Endometrial microvascular endothelial cells (primary cell): Measurements from ENCODE around the gene CFD. TPM values are rescaled to one million over a fixed set of nuclear protein-coding genes. Genes with fewer than 3 reads are reported as not detected.
"Not testable (repeated sequence)": the region's sequence is repeated elsewhere in the genome, so short reads cannot be mapped to it uniquely, and the experiment has no call there.

Source experiments
- in situ Hi-C: cut with HindIII; loops from 2 replicates; pipeline ENCODE4 v1.10.0; 2017; ENCODE audit warnings: low sequenced_read_pairs, low pct_unique_long_range_greater_than_20kb; ENCODE audit errors: inconsistent ontology term
- total RNA-seq: library from RNA; depleted of rRNA; stranded (reverse); fragments of >200 nt; gene quantifications from one replicate; pipeline ENCODE4 v1.2.3, GENCODE V29; 2015; ENCODE audit errors: inconsistent ontology term

The CFD gene
- total RNA-seq, 1 donor from 2014 or later: 5.4 TPM

DNA sequence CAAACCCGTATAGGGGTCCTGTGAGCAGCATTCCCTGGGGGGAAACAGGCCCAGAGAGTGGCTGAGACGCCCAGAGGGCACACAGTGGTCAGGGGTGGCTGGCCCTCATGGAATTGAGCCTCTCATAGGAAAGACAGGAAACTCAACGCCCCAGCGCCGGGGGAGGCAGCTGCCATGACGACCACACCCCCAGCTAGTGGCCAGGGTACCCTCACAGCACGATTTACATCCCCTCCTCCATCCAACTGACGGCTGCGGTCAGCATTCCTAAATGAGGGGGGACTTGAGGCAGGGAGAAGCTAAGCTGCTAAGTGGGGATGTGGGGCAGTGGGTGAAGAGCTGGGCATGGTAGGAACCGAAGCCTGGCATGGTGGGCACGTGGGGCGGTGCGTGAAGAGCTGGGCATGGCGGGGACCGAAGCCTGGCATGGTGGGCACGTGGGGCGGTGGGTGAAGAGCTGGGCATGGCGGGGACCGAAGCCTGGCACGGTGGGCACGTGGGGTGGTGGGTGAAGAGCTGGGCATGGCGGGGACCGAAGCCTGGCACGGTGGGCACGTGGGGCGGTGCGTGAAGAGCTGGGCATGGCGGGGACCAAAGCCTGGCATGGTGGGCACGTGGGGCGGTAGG lies 23.5 kb downstream of the CFD start:
- in situ Hi-C loops: no loop called here

GRCh38 chr19:883661-884211 lies 24.3 kb downstream of the CFD start:
- in situ Hi-C loops: no loop called here

GRCh38 chr19:884420-885211 lies 25.2 kb downstream of the CFD start:
- in situ Hi-C loops: no loop called here

DNA sequence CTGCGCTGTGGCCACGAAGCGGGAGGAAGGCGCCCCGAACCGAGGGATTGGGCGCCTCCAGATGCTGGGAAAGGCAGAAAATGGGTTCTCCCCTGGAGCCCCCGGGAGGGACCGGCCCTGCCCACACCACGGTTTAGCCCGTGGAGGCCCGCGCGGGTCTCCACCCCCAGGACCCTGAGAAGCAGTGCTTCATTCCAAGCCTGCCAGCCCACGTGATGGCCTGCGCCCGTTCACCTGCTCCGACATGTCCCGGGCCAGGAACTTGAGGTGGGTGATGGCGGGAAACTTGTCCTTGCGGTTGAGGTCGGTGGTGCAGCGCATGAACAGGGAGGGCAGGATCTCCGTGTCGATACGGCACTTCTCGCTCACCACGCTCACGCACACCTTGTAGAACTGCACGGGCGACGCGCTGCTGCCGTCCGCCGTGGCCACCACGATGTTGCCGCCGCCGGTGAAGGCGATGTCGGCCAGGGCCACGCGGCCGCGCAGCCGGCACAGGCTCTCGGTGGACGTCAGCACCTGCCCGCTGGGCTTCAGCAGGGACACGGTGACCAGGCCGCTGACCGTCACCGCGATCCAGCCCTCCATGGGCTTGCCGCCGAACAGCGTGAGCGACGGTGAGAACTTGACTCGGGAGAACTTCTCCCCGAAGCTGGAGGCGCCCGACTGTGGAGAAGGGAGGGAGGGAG lies 26.2 kb downstream of the CFD start:
- in situ Hi-C loops: no loop called here

GRCh38 chr19:887072-887471 lies 27.6 kb downstream of the CFD start:
- in situ Hi-C loops: no loop called here

GRCh38 chr19:887599-887998 lies 28.1 kb downstream of the CFD start:
- in situ Hi-C loops: no loop called here

GRCh38 chr19:888581-889385 lies 29.3 kb downstream of the CFD start:
- in situ Hi-C loops: no loop called here

- in situ Hi-C loops: no loop called here
These were observed 30.3 kb downstream of the CFD start for GRCh38 chr19:889662-890295.

DNA sequence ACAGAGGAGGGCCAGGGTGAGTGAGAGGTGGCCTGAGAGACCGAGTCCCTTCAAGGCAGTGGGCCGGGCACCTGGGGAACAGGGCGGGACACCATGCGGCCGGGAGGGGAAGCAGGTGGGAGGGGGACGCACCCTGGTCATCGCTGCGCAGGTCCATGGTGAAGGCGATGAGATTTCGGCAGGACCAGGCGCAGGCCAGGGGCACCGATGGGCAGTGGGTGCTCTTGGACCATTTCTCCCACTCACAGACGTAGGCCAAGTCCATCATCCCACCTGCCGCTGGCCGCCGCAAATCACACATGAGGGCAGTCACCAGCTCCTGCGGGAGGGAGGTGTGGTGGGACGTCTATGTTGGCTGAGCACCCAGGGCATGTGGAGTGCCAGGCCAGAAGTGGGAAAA lies 31.4 kb downstream of the CFD start:
- in situ Hi-C loops: no loop called here

- in situ Hi-C loops: not testable (repeated sequence)
These were observed 32.1 kb downstream of the CFD start for GRCh38 chr19:891421-892200.

- in situ Hi-C loops: no loop called here
These were observed 32.9 kb downstream of the CFD start for GRCh38 chr19:892243-892893.

DNA sequence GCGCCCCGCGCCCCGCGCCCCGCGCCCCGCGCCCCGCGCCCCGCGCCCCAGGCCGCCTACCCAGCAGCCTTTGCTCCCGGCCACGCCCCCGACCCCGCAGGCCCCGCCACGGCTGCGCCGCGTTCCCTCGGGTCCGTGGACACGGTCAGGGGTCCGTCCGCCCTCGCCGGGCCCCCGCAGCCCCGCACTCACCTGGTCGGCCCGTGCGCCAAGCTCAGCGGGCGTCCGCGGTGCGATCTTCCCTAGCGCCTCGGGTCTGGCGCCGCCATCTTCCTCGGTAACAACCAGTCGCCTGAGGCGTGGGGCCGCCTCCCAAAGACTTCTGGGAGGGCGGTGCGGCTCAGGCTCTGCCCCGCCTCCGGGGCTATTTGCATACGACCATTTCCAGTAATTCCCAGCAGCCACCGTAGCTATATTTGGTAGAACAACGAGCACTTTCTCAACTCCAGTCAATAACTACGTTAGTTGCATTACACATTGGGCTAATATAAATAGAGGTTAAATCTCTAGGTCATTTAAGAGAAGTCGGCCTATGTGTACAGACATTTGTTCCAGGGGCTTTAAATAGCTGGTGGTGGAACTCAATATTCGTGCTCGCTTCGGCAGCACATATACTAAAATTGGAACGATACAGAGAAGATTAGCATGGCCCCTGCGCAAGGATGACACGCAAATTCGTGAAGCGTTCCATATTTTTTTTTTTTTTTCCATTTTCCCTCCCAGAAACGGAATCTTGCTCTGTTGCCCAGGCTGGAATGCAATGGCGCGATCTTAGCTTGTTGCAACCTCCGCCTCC lies 33.6 kb downstream of the CFD start, which contains the start of the genes MED16 and RNU6-9:
MED16 (minus strand) TSS at position 294 of the 796 bp plus-strand sequence. CDS start 2,056 bp downstream, outside the sequence.
RNU6-9 (plus strand) TSS at position 591 of the 796 bp plus-strand sequence.
- in situ Hi-C loops: no loop called here

DNA sequence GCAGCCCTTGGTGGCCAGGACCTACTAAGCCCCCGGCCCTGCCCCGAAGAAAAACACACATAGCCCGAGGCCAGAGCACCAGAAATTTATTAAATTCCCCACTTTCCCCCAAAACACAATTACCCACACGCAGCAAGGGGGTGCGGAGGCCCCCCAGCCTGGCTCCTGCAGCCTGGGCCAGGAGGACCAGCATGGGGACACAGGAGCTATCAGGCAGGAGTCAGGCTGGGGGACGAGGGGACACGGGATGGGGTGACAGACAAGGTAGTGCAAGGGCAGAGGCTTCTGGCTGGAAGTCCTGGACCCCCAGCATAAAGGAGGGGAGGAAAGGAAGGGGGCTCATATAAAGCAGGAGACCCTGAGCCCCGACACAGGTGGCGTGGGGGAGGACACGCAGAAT lies 37.0 kb downstream of the CFD start:
- in situ Hi-C loops: no loop called here

DNA sequence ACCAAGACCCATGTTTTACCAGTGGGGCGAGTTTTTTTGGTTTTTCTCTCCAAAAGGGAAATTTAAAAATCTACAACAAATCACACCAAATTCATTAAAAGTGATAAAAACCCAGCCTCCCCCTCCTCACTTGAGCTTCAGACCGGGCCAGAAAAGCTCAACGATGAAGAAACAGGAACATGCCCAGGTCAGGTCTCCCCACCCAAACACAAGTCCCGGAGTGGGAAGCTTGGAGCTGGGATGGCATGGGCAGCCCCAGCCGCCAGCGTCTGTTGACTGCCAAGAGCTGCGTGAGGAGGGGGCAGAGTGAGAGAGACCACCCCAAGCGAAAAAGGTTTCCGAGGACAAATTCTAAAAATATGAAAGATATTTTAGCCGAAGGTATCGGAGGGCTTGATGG lies 37.5 kb downstream of the CFD start:
- in situ Hi-C loops: no loop called here

DNA sequence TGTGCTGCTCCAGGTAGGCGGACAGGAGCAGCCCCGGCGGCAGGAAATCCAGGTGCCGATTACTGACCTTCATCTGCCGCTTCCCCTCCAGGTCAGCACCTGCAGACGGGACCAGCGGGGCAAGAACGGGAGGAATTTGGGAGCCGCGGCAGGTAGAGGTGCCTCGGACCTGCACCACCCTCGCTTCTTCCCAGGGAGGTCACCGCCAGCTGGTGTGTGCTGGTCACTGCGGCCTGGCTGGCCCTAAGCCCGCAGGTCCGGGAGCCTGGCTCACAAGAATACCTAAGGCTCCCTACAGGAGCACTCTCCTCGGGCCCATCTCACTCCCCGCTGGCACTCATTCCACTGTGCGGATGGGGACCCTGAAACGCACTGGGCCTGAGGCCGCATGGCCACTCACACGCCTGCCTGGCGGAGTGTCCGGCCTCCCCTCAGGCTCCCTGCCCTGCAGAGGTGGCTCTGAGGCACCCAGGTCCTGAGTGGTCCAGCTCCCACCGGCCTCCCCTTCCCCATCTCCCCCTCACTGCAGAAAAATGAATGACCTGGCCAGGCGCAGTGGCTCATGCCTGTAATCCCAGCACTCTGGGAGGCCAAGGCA lies 38.1 kb downstream of the CFD start:
- in situ Hi-C loops: no loop called here

DNA sequence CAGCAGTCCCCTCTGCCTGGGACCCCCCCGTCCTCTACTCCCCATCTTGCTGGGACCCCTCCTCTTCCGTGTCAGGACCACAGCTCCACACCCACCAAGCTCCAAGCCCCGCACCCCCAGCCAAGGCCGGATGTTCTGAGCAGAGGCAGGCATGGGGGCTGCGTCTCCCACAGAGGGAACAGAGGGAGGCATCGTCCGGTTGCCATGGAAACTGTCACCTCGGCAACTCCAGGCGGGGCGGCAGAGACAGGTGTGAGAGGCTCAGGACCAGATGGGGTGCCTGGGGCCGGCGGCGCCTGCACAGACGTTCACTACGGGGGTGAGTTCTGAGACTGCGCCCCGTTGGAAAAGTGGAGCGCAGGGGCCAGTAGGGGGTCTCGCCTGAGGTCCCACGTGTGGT lies 39.2 kb downstream of the CFD start:
- in situ Hi-C loops: no loop called here
